ENCODE data around the gene EXOSC5.
A peak's percentile ranks its signal among the peaks of the same experiment; 100 is the strongest.
"Not testable (repeated sequence)": the region's sequence is repeated elsewhere in the genome, so short reads cannot be mapped to it uniquely, and the experiment has no call there.

Gene EXOSC5

GRCh38 chr19:41350735-41351338, 46.3 kb downstream of the EXOSC5 start:
- CTCF ChIA-PET = interaction anchor here (0.8 to 6.8 kb wide), 6 partner anchors 8 to 85 kb away, joined by 3 to 103 read pairs (median 8); partner anchors contain the start of gene B9D2
- H3K4me3 ChIP-seq (ENCODE audit: low read depth, low read length) = peak overlapping the region; percentile 87
- no peak for DNase-seq (ENCODE audit: low read depth, low spot score)
- no peak for TF ChIP-seq CTCF (IDR thresholded peaks at IDR 0.05; ENCODE audit: insufficient read depth, low read length, missing control alignments)
- POLR2A ChIA-PET = interaction anchor here (0.5 to 3.8 kb wide), 6 partner anchors 8 to 87 kb away, joined by 3 to 29 read pairs (median 4); partner anchors contain the start of genes B9D2 and CCDC97

- H3K4me3 ChIP-seq (ENCODE audit: low read depth, low read length); POLR2A ChIA-PET; DNase-seq (ENCODE audit: low read depth, low spot score): not testable (repeated sequence)
- CTCF ChIA-PET = interaction anchor here (1.4 to 1.9 kb wide), 2 partner anchors 8 to 25 kb away, joined by 5 read pairs; no protein-coding TSS in a partner anchor
Measured at GRCh38 chr19:41346916-41347315, 50.2 kb downstream of the EXOSC5 start.

GRCh38 chr19:41344162-41344561, 53.0 kb downstream of the EXOSC5 start:
- POLR2A ChIA-PET = no interaction called here
- no peak for DNase-seq (ENCODE audit: low read depth, low spot score)
- CTCF ChIA-PET = no interaction called here
- TF ChIP-seq CTCF (IDR thresholded peaks at IDR 0.05; ENCODE audit: insufficient read depth, low read length, missing control alignments) = no peak
- no peak overlapping the region for H3K4me3 ChIP-seq (ENCODE audit: low read depth, low read length)

- TF ChIP-seq CTCF (IDR thresholded peaks at IDR 0.05; ENCODE audit: insufficient read depth, low read length, missing control alignments) = no peak
- POLR2A ChIA-PET = no interaction called here
- CTCF ChIA-PET = no interaction called here
- H3K4me3 ChIP-seq (ENCODE audit: low read depth, low read length) = no peak overlapping the region
- DNase-seq (ENCODE audit: low read depth, low spot score) = no peak
Measured at GRCh38 chr19:41341669-41342490, 55.3 kb downstream of the EXOSC5 start.

GRCh38 chr19:41339936-41340335, 57.2 kb downstream of the EXOSC5 start:
- ChIA-PET CTCF (interaction anchor here (1.2 kb wide), 3 partner anchors 13 to 16 kb away, joined by 3 read pairs; no protein-coding TSS in a partner anchor), POLR2A (interaction anchor here (0.7 to 1.6 kb wide), 2 partner anchors 11 to 108 kb away, joined by 3 to 8 read pairs; no protein-coding TSS in a partner anchor)
- no peak overlapping the region for H3K4me3 ChIP-seq (ENCODE audit: low read depth, low read length)
- no peak for TF ChIP-seq CTCF (IDR thresholded peaks at IDR 0.05; ENCODE audit: insufficient read depth, low read length, missing control alignments)
- DNase-seq (ENCODE audit: low read depth, low spot score) = no peak
